Spinal cord (tissue), 10 donors: Measurements from ENCODE around the gene ALKBH7. TPM values are rescaled to one million over a fixed set of nuclear protein-coding genes. Genes with fewer than 3 reads are reported as not detected.
"Not testable (repeated sequence)": the region's sequence is repeated elsewhere in the genome, so short reads cannot be mapped to it uniquely, and the experiment has no call there.

Source experiments
- DNase-seq, 6 donors: peaks; one replicate each; pipeline versions ENCODE4 v3.0.0 to v3.0.0-alpha.2; 2013 to 2015; ENCODE audit warnings: low spot score in 6 of 6, low read depth in 4 of 6
- H3K27ac ChIP-seq: one replicate; pipeline ENCODE4 v1.5.1; 2013; ENCODE audit warnings: low read depth, low read length, control low read depth
- H3K27me3 ChIP-seq: one replicate; pipeline ENCODE4 v1.6.1; 2013; ENCODE audit warnings: low read length; ENCODE audit not compliant: control insufficient read depth, insufficient read depth
- H3K36me3 ChIP-seq: one replicate; pipeline ENCODE4 v1.6.1; 2013; ENCODE audit warnings: low read length; ENCODE audit not compliant: control insufficient read depth, insufficient read depth
- H3K4me1 ChIP-seq: one replicate; pipeline ENCODE4 v1.6.1; 2013; ENCODE audit warnings: low read length; ENCODE audit not compliant: control insufficient read depth, insufficient read depth
- H3K4me3 ChIP-seq: one replicate; pipeline ENCODE4 v1.5.1; 2013; ENCODE audit warnings: low read depth, low read length, control low read depth
- H3K9me3 ChIP-seq: one replicate; pipeline ENCODE4 v1.6.1; 2013; ENCODE audit warnings: low read length; ENCODE audit not compliant: control insufficient read depth, insufficient read depth
- WGBS: methylation state at CpG from one replicate; pipeline ENCODE4 v1.1.5; 2013; ENCODE audit warnings: missing lambda C conversion rate; ENCODE audit not compliant: insufficient coverage; 5-methylcytosine and 5-hydroxymethylcytosine counted together
- polyA plus RNA-seq, 2 donors: library from polyadenylated mRNA; unstranded; fragments of 120-200 nt; gene quantifications; one replicate each; pipeline ENCODE4 v1.2.1, GENCODE V29; 2013; ENCODE audit not compliant: insufficient read length in 2 of 2
- total RNA-seq, 2 donors: library from RNA; depleted of rRNA in 1 of 2; stranded (reverse); fragments of 120-200 nt in 1 of 2; fragments of >200 nt in 1 of 2; gene quantifications; one replicate each; pipeline versions ENCODE4 v1.2.3 to v1.2.4, GENCODE V29; 2013 to 2014
- donor health status: healthy.

The ALKBH7 gene
- total and polyA plus RNA-seq, 4 donors = 25.8 to 85.6 (median 78.2) TPM

GRCh38 chr19:6360857-6361216, 11.8 kb upstream of the ALKBH7 start:
- not testable (repeated sequence) for H3K27me3 ChIP-seq, H3K9me3 ChIP-seq, DNase-seq, H3K27ac ChIP-seq
- Histone ChIP-seq H3K36me3 (peaks cover 17% of the 10 kb centered on the region), H3K4me3 (peak overlapping the region; percentile 66), H3K4me1 (peaks cover 14% of the 10 kb centered on the region)
- 98% methylated on average over 9 of the region's 10 CpGs for WGBS

- Histone ChIP-seq H3K36me3 (peaks cover 29% of the 10 kb centered on the region), H3K9me3 (no peaks in the 10 kb centered on the region), H3K27me3 (no peaks in the 10 kb centered on the region), H3K4me3 (peak overlapping the region; percentile 66), H3K4me1 (peaks cover 14% of the 10 kb centered on the region), H3K27ac (peak overlapping the region; percentile 71)
- no peak for DNase-seq
- 0% methylated on average over 7 of the region's 7 CpGs for WGBS
These were observed 10.6 kb upstream of the ALKBH7 start for GRCh38 chr19:6362027-6362350.

GRCh38 chr19:6362351-6362801, 10.2 kb upstream of the ALKBH7 start:
- H3K27me3 ChIP-seq = no peaks in the 10 kb centered on the region
- peaks cover 32% of the 10 kb centered on the region for H3K36me3 ChIP-seq
- H3K9me3 ChIP-seq = no peaks in the 10 kb centered on the region
- peaks cover 14% of the 10 kb centered on the region for H3K4me1 ChIP-seq
- H3K4me3 ChIP-seq = peak overlapping the region; percentile 66
- 41% methylated on average over 11 of the region's 11 CpGs for WGBS
- DNase-seq = no peak
- H3K27ac ChIP-seq = peak overlapping the region; percentile 71

GRCh38 chr19:6364353-6364752, 8.2 kb upstream of the ALKBH7 start:
- Histone ChIP-seq H3K27ac (no peak overlapping the region), H3K27me3 (no peaks in the 10 kb centered on the region), H3K4me1 (peaks cover 14% of the 10 kb centered on the region), H3K36me3 (peaks cover 52% of the 10 kb centered on the region), H3K9me3 (no peaks in the 10 kb centered on the region), H3K4me3 (no peak overlapping the region)
- DNase-seq = no peak
- 98% methylated on average over 20 of the region's 21 CpGs for WGBS

GRCh38 chr19:6373096-6373812, 660 bp downstream of the ALKBH7 start:
- Histone ChIP-seq H3K36me3 (peaks cover 50% of the 10 kb centered on the region), H3K27ac (peak overlapping the region; percentile 98), H3K9me3 (no peaks in the 10 kb centered on the region), H3K4me3 (peak overlapping the region; percentile 68), H3K27me3 (no peaks in the 10 kb centered on the region), H3K4me1 (peaks cover 31% of the 10 kb centered on the region)
- WGBS = under 1% methylated on average over 46 of the region's 53 CpGs
- DNase-seq = peak; percentile 77 to 99 (median 93)

- Histone ChIP-seq H3K27me3 (no peaks in the 10 kb centered on the region), H3K36me3 (peaks cover 49% of the 10 kb centered on the region), H3K4me3 (peak overlapping the region; percentile 45), H3K27ac (peak overlapping the region; percentile 80), H3K4me1 (peaks cover 31% of the 10 kb centered on the region), H3K9me3 (no peaks in the 10 kb centered on the region)
- DNase-seq = no peak
- WGBS = 17% methylated on average over 5 of the region's 5 CpGs
These were observed 1.2 kb downstream of the ALKBH7 start for GRCh38 chr19:6373813-6374108.

- H3K27ac ChIP-seq = peak overlapping the region; percentile 80
- H3K9me3 ChIP-seq = no peaks in the 10 kb centered on the region
- H3K4me1 ChIP-seq = peaks cover 31% of the 10 kb centered on the region
- 68% methylated on average over 26 of the region's 29 CpGs for WGBS
- H3K4me3 ChIP-seq = no peak overlapping the region
- no peaks in the 10 kb centered on the region for H3K27me3 ChIP-seq
- H3K36me3 ChIP-seq = peaks cover 48% of the 10 kb centered on the region
- no peak for DNase-seq
These were observed 1.6 kb downstream of the ALKBH7 start for GRCh38 chr19:6374161-6374709.

GRCh38 chr19:6374711-6375410, 2.3 kb downstream of the ALKBH7 start:
- Histone ChIP-seq H3K9me3 (no peaks in the 10 kb centered on the region), H3K4me1 (peaks cover 31% of the 10 kb centered on the region), H3K27me3 (no peaks in the 10 kb centered on the region), H3K36me3 (peaks cover 50% of the 10 kb centered on the region), H3K4me3 (no peak overlapping the region), H3K27ac (no peak overlapping the region)
- WGBS = 93% methylated on average over 26 of the region's 29 CpGs
- DNase-seq = no peak

GRCh38 chr19:6375411-6376010, 2.9 kb downstream of the ALKBH7 start, which contains the start of gene PSPN:
TSS of gene PSPN (minus strand) at chr19:6375933. CDS start at chr19:6375849, 84 bp downstream.
- H3K36me3 ChIP-seq = peaks cover 57% of the 10 kb centered on the region
- H3K27me3 ChIP-seq = no peaks in the 10 kb centered on the region
- no peaks in the 10 kb centered on the region for H3K9me3 ChIP-seq
- WGBS = 87% methylated on average over 24 of the region's 25 CpGs
- H3K27ac ChIP-seq = no peak within 1 kb of the TSS
- no peak for DNase-seq
- peaks cover 29% of the 10 kb centered on the region for H3K4me1 ChIP-seq
- no peak within 1 kb of the TSS for H3K4me3 ChIP-seq
